Coronary artery (tissue), 2 donors: Measurements from ENCODE around the gene NPHP1.
"Not testable (repeated sequence)": the region's sequence is repeated elsewhere in the genome, so short reads cannot be mapped to it uniquely, and the experiment has no call there.

Source experiments
- DNase-seq: peaks from one replicate; pipeline ENCODE4 v3.0.0-alpha.2; 2017; ENCODE audit warnings: low spot score
- H3K27ac ChIP-seq, 2 donors: fragments of 200-600 bp; sonication (generic); one replicate each; pipeline ENCODE4 v1.5.1; 2016 to 2019
- H3K4me3 ChIP-seq: fragments of 200-600 bp; sonication (generic); 2 replicates; pipeline ENCODE4 v1.5.1; 2016; ENCODE audit warnings: mild to moderate bottlenecking, moderate library complexity
- TF ChIP-seq, protein P1 (sequence below): fragments of 200-600 bp; sonication (generic); IDR thresholded peaks from one replicate; pipeline ENCODE4 v1.5.1; 2019; ENCODE audit warnings: antibody characterized with exemption

Gene NPHP1

DNA sequence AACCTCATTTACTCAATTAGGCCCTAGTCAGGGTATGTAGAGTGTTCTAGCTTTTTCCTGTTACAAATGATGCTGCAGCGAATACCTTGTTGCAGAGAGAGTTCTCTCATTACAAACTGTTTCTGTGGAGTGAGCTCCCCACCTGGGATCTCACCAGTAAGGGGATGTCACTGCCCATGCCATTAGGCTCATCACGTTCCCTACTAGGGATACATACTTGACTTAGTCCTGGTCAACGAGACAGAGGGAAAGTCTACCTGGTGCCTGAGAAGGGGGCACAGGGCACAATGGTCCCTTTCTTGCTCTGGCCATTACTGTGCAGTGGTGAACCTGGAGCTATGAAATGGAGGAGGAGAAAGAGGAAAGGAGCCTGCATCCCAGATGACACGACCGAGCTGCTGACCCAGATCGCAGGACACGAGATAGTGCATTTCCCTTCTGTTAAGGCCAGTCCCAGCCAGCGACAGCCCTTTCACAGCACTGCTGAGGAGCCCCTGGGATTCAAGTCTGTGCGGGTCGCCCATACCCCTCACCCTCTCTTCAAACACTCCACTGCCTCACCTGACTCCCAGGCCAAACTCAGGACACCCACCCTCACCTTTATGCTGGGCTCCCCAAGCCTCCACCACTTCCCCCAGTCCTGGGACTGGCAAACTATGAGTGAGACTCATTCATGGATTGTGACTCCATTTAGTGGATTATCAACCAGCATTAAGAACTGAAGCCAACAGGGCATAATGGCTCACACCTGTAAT is 105.2 kb downstream of the NPHP1 start:
- Histone ChIP-seq H3K27ac (peak overlapping the region; percentile 5 to 91), H3K4me3 (no peak overlapping the region)
- DNase-seq = peak; percentile 52
- TF ChIP-seq, protein P1, sequence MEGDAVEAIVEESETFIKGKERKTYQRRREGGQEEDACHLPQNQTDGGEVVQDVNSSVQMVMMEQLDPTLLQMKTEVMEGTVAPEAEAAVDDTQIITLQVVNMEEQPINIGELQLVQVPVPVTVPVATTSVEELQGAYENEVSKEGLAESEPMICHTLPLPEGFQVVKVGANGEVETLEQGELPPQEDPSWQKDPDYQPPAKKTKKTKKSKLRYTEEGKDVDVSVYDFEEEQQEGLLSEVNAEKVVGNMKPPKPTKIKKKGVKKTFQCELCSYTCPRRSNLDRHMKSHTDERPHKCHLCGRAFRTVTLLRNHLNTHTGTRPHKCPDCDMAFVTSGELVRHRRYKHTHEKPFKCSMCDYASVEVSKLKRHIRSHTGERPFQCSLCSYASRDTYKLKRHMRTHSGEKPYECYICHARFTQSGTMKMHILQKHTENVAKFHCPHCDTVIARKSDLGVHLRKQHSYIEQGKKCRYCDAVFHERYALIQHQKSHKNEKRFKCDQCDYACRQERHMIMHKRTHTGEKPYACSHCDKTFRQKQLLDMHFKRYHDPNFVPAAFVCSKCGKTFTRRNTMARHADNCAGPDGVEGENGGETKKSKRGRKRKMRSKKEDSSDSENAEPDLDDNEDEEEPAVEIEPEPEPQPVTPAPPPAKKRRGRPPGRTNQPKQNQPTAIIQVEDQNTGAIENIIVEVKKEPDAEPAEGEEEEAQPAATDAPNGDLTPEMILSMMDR = no peak

DNA sequence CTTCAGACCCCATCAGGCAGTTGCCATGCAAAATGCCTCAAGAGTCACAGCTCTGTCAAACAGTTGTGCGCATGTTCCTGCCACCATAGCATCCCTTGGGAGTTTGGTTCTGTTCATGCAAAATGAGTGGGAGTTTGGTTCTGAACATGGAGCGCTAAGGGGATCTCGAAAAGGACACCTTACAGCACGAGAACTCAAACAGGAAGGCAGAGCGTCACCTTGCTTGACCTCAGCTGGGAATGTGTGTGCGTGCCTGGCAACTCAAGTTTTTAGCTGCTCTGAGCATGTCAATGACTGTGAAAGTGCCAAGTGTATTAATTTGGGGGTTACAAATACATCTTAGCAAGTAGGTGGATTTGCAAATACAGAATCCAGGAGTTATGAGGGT is 105.8 kb downstream of the NPHP1 start:
- DNase-seq = peak; percentile 52
- Histone ChIP-seq H3K27ac (peak overlapping the region in 1 of 2 donors; percentile 91), H3K4me3 (no peak overlapping the region)
- TF ChIP-seq, protein P1 = no peak

DNA sequence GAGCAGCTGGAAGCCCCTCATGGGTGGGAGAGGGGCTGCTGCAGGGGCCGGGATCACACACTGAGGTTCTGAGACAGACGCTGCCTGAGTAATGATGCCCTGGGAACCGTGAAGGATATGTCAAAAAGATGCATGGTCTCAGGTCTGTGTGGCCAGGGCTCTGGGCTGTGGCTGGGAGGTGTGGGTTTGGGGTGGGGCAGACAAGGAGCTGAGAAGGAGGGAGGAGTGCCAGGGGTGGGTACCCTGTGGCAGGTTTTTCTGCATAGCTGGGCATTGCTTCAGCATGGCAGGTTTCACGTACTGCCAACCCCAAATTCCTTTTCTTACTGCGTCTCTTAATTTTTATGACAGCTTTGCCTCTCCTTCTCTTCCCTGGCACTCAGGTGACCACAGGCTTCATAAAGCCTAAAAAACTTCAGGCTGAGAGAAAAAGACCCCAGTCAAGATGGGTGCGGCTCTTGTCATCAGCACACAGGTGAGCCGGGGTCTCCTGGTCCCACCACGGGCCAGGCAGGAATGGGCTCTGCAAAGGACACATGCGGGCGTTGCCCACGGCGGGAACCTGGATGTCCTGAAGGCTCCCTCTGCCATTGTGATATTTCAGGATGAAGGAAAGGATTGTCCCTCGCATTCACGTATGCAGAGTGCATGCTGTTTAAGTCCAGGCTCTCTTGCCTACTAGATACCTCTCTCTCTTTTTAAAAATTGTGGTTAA is 107.2 kb downstream of the NPHP1 start:
- TF ChIP-seq, protein P1 = no peak
- H3K4me3 ChIP-seq = no peak overlapping the region
- peak; percentile 52 for DNase-seq
- no peak overlapping the region for H3K27ac ChIP-seq

DNA sequence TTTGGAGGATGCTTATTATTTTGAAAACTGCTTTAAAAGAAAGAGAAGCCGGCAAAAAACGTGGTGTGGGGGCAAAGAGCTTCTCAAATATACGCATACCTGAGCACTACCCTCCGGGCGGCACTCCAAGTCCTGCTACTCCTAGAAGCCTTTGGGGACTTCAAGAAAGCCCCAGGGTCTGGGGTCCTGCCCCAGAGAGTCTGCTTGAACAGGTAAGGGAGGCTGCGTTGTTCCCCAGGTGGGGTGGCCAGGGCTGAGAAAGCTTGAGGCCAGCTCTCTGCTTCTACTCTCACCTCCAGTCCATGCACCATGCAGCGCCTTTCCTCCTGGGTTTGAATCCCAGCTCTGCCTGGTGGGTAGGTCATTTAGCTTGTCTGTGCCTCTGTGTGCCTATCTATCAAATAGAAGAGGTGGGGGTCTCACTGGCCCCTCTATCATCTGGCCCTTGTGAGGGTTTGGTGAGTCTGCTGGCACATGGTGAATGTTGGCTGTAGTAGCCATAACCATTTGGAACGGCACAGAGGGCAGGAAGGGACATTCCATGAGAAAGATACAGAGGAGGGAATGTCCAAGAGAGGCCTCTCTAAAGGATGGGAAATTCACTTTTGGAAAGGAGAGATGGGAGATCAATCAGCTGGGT is 108.7 kb downstream of the NPHP1 start:
- Histone ChIP-seq H3K27ac (no peak overlapping the region), H3K4me3 (no peak overlapping the region)
- peak; percentile 68 for DNase-seq
- TF ChIP-seq, protein P1 = no peak

DNA sequence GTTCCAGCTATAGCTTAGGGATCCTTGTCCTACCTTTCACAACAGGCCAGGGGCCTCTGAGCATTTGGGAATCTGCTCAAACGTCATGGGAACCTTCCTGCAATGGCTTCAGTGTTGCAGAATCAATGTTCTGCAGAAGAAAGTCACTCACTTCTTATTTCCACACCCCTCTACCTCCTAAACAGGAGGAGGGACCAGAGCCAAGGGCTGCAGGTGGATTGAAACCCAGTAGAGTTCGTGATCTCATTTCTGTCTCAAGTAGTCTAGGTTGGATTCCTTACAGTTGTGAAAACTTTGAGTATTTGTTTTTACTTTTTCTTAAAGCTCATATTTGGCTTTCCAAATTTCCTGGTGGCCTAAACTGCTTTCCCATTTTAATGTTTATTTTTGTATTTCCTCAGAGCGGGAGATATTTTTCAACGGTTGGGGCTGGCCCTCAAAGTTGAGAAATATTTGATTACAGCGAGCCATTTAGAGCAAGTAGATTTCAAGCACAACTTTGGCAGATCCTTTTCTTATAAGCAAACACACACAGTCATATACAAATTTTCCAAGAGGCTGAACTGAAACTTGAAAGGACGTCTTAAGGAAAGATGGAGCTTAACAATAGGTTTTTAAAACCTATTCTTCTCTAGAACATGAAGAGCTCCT is 109.8 kb downstream of the NPHP1 start:
- not testable (repeated sequence) for DNase-seq, H3K4me3 ChIP-seq
- H3K27ac ChIP-seq = peak overlapping the region in 1 of 2 donors; percentile 6

DNA sequence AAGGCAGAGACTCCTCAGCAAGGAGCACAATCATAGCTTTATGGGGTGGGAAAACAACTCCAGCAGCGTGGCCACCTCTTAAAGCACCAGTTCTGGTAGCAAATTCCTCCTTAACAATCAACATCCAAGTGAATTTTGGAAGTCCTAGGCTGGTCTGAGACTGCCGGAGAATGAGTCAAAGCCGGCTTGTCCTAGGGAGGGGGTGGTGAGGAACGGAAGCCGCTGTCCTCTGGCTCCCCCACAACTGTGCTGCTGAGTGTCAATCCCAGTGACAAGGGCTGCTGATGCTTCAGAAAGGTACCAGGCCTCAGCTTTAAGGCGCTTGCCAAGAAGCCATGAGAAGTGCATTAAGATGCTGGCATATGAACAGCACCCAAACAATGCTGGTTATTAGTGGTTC is 110.9 kb downstream of the NPHP1 start:
- H3K4me3 ChIP-seq, DNase-seq, H3K27ac ChIP-seq: not testable (repeated sequence)

DNA sequence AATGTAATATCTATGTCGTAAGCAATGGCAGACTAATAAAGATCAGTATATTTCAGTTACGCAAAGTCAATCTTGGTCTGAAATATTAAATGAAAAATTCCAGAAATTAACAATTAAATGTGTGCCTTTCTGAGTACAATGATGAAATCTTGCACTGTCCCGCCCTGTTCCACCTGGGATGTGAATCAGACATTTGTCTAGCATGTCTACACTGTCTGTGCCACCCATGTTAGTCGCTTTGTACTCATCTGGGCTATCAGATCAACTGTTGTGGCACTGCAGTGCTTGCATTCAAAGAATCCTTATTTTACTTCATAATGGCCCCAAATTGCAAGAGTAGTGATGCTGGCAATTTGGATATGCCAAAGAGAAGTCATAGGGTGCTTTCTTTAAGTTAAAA is 114.6 kb downstream of the NPHP1 start:
- not testable (repeated sequence) for DNase-seq, H3K4me3 ChIP-seq

DNA sequence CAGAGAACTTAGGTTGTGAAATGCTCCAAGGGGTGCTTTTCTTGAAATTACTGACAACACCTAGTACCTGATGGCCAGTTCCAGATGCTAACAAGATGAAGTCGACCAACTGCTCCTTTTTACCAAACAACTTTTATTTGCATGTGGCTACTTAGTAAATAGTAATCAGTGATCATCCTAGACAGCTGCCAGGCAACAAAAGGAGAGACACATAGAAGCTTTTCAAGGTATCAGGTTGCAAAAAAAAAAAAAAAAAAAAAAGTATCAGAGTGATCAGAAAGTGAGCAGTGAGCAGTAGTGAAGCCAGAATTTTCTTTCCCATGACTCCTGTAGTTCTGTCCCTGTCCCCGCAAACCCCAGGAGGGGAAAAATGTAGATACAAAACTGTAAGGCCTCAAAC is 121.1 kb downstream of the NPHP1 start:
- DNase-seq, H3K27ac ChIP-seq, H3K4me3 ChIP-seq: not testable (repeated sequence)

More for the DNA sequence above, 114.6 kb downstream of the NPHP1 start:
- H3K27ac ChIP-seq = not testable (repeated sequence)

DNA sequence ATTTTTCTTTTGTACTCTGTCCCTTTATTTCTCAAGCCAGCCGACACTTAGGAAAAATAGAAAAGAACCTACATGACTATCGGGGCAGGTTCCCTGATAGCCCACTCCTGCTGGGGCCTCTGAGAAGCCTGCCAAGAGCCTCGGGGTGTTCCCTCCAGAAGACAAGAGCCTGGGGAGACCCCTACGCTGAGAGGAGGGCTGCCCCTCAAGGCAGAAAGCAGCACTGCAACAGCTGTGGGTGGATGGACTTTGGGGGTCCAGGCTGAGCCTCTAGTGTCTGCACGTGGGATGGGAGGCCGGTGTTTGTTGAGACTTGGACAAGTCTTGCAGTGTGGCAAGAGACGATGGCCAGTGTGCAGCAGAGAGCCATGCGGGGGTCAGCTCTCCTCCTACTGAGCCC is 121.7 kb downstream of the NPHP1 start:
- not testable (repeated sequence) for H3K27ac ChIP-seq, H3K4me3 ChIP-seq, DNase-seq

DNA sequence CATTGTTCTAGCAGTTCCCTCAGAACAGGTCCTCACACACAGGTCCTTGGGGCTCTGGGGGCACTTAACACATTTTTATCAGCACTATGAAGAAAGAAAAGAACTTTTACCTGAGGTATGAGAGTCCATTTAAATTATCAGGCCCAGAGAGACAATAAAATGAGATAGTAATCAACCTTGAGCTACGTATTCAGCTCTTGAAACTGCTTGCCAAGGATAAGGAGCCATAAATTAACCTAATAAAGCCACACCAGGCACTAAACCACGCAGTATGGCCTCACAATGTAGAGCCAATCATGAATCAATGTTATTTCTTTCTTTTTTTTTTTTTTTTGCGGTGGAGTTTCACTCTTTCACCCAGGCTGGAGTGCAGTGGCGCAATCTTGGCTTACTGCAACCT is 126.7 kb downstream of the NPHP1 start:
- not testable (repeated sequence) for DNase-seq, H3K4me3 ChIP-seq, H3K27ac ChIP-seq

DNA sequence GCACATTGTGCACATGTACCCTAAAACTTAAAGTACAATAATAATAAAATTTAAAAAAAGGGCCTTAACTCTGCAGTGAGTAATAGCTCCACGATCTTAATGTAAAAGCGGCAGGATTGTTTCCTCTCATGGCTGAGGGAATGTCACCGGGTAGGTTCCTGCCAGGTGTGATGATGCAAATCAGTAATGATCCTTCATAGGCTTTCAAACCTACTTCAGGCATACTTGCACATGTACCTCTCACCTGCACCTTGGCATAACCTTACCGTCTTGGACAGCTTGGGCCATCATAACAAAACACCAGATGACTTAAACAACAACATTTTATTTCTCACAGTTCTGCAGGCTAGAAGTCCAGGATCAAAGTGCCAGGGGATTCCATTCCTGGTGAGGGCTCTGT is 128.9 kb downstream of the NPHP1 start:
- DNase-seq, H3K4me3 ChIP-seq, H3K27ac ChIP-seq: not testable (repeated sequence)
